Neuron (in vitro differentiated cells): ENCODE results near the gene GPR89B.
"Not testable (repeated sequence)": the region's sequence is repeated elsewhere in the genome, so short reads cannot be mapped to it uniquely, and the experiment has no call there.

Source experiments
- H2AFZ ChIP-seq: one replicate; pipeline ENCODE4 v1.6.1; 2013; ENCODE audit warnings: low read depth, mild to moderate bottlenecking, inconsistent platforms, low read length, moderate library complexity
- H3K27me3 ChIP-seq: one replicate; pipeline ENCODE4 v1.6.1; 2013; ENCODE audit warnings: low read length; ENCODE audit not compliant: insufficient read depth
- H3K36me3 ChIP-seq: one replicate; pipeline ENCODE4 v1.6.1; 2013; ENCODE audit warnings: low read length; ENCODE audit not compliant: insufficient read depth
- H3K4me1 ChIP-seq: one replicate; pipeline ENCODE4 v1.6.1; 2013; ENCODE audit warnings: low read length; ENCODE audit not compliant: insufficient read depth
- H3K4me3 ChIP-seq: 2 replicates; pipeline ENCODE4 v1.5.1; 2013; ENCODE audit warnings: mild to moderate bottlenecking, low read length, moderate library complexity
- H3K9me3 ChIP-seq: one replicate; pipeline ENCODE4 v1.6.1; 2013; ENCODE audit warnings: low read length

Gene GPR89B

GRCh38 chr1:147907786-147908509, 20.3 kb upstream of the GPR89B start:
- Histone ChIP-seq H2AFZ (no peak overlapping the region), H3K4me3 (no peak overlapping the region)

GRCh38 chr1:147912553-147912952, 15.7 kb upstream of the GPR89B start:
- H3K27me3 ChIP-seq = no peaks in the 10 kb centered on the region
- no peak overlapping the region for H2AFZ ChIP-seq
- H3K4me3 ChIP-seq = no peak overlapping the region
- peaks cover 8% of the 10 kb centered on the region for H3K4me1 ChIP-seq
- H3K36me3 ChIP-seq = no peaks in the 10 kb centered on the region
- no peaks in the 10 kb centered on the region for H3K9me3 ChIP-seq

More at GRCh38 chr1:147907786-147908509, 20.3 kb upstream of the GPR89B start:
- Histone ChIP-seq H3K9me3 (no peaks in the 10 kb centered on the region), H3K27me3 (no peaks in the 10 kb centered on the region), H3K36me3 (no peaks in the 10 kb centered on the region), H3K4me1 (peaks cover 3% of the 10 kb centered on the region)

DNA sequence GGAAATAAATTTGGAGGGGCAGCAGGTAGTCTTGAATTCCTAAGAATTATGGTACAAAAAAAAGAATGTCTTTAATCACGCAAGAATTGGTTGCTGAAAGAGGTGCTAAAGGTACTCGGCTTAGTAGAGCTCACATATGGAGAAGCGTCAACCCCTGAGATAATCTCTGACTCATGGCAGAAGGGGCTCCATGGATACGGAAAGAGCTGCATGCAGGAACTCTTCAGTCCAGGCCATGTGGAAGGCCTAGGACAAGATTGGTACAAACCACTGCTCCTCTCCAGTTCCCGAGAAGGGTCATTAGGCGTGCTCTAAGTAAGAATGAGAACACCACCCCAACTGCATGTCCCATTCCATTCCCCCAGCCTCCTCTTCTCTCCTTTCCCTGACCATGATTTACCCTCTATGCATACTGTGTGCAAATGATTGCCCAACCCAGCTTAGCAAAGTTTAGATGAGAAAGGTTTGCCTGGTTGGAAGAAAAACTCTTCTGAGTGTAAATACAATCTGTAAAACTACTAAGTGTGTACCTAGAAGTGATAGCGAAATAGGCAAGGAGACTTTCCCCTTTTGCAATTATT, 14.8 kb upstream of the GPR89B start:
- Histone ChIP-seq H3K36me3 (no peaks in the 10 kb centered on the region), H3K4me1 (peaks cover 8% of the 10 kb centered on the region), H3K4me3 (no peak overlapping the region), H3K27me3 (no peaks in the 10 kb centered on the region), H3K9me3 (no peaks in the 10 kb centered on the region), H2AFZ (no peak overlapping the region)

DNA sequence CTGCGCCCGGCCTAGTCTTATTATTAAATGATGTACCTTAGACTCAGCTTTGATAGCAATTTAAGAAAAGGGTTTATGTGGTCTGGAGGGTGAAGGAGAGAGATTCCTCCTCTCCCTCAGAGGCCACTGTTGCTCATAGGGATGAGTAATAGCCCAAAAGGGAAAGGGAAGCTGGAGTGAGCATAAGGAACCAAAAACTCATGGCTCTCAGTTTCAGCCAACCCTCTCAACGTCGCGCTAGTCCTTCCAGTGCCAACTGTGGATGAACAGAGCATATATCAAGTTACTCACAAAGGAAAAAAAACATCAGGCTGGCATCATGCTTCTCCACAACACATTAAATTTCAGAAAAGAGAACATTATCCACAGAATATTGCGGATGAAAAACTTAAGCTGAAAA, 8.3 kb upstream of the GPR89B start:
- Histone ChIP-seq H3K36me3 (no peaks in the 10 kb centered on the region), H3K27me3 (no peaks in the 10 kb centered on the region), H3K4me3 (no peak overlapping the region), H2AFZ (no peak overlapping the region), H3K4me1 (peaks cover 8% of the 10 kb centered on the region), H3K9me3 (no peaks in the 10 kb centered on the region)

- Histone ChIP-seq H3K4me3 (no peak overlapping the region), H3K36me3 (no peaks in the 10 kb centered on the region), H2AFZ (no peak overlapping the region), H3K9me3 (no peaks in the 10 kb centered on the region), H3K4me1 (peaks cover 4% of the 10 kb centered on the region), H3K27me3 (no peaks in the 10 kb centered on the region)
Measured at GRCh38 chr1:147924813-147925212, 3.4 kb upstream of the GPR89B start.

- not testable (repeated sequence) for H3K27me3 ChIP-seq, H3K9me3 ChIP-seq, H3K4me3 ChIP-seq, H3K4me1 ChIP-seq, H3K36me3 ChIP-seq, H2AFZ ChIP-seq
Measured at GRCh38 chr1:147927215-147927614, 1.0 kb upstream of the GPR89B start.

DNA sequence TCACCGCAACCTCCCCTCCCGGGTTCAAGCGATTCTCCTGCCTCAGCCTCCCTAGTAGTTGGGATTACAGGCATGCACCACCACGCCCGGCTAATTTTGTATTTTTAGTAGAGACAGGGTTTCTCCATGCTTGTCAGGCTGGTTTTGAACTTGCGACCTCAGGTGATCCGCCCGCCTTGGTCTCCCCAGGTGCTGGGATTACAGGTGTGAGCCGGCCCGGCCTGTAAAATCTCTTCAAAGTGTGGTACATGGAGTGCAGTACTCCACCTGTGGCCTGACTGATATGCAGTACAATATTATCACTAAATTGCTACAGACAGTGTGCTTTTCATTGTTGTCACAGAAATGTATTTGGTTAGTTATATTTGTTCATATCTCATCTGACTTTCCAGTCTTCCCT, 531 bp upstream of the GPR89B start:
- not testable (repeated sequence) for H3K4me3 ChIP-seq, H3K9me3 ChIP-seq, H3K27me3 ChIP-seq, H2AFZ ChIP-seq, H3K4me1 ChIP-seq, H3K36me3 ChIP-seq

GRCh38 chr1:147931137-147931536, 2.9 kb downstream of the GPR89B start:
- H3K4me3 ChIP-seq, H3K36me3 ChIP-seq, H3K9me3 ChIP-seq, H3K27me3 ChIP-seq, H2AFZ ChIP-seq, H3K4me1 ChIP-seq: not testable (repeated sequence)

- H3K27me3 ChIP-seq, H3K4me1 ChIP-seq, H2AFZ ChIP-seq, H3K9me3 ChIP-seq, H3K4me3 ChIP-seq, H3K36me3 ChIP-seq: not testable (repeated sequence)
Measured at GRCh38 chr1:147935296-147935695, 7.1 kb downstream of the GPR89B start.

GRCh38 chr1:147940456-147940855, 12.2 kb downstream of the GPR89B start:
- H3K4me3 ChIP-seq, H3K4me1 ChIP-seq, H3K9me3 ChIP-seq, H3K27me3 ChIP-seq, H3K36me3 ChIP-seq, H2AFZ ChIP-seq: not testable (repeated sequence)

DNA sequence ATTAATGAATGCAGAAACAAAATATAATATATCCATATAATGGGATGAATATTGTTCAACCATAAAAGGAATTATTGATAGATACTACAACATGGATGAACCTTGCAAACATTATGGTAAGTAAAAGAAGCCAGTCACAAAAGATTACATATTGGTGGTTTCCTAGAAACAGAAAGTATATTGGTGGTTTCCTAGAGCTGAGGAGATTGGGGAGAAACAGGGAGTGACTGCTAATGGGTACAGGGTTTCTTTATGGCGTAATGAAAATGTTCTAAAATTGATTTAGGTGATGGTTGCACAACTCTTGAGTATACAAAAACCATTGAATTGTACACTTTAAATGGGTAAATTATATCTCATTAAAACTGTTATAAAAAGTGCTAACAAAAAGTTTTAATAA, 14.3 kb downstream of the GPR89B start:
- H3K4me1 ChIP-seq, H3K27me3 ChIP-seq, H2AFZ ChIP-seq, H3K36me3 ChIP-seq, H3K4me3 ChIP-seq, H3K9me3 ChIP-seq: not testable (repeated sequence)

- H3K4me1 ChIP-seq, H3K4me3 ChIP-seq, H3K36me3 ChIP-seq, H3K9me3 ChIP-seq, H3K27me3 ChIP-seq, H2AFZ ChIP-seq: not testable (repeated sequence)
Measured at GRCh38 chr1:147949517-147949916, 21.3 kb downstream of the GPR89B start.

- not testable (repeated sequence) for H3K9me3 ChIP-seq, H3K27me3 ChIP-seq, H3K4me1 ChIP-seq
Measured at GRCh38 chr1:147958906-147959305, 30.7 kb downstream of the GPR89B start.

DNA sequence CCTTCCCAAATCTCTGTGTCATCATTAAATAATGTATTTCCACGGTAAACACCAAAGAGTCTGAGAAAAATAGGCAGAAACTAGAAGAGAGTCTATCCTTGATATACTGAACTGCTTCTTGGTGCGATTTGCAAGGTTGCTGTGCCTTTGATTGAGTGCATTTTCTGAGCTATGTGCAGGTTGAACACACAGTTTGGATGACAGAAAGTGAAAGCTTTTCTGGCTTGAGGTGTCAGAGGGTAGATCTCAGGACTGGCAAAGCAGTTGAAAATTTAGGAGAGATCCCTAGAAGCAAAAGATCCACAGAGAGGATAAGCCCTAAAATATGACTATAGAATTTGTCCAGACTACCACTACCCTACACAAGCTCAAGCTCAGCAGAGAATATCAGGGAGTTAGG, 31.5 kb downstream of the GPR89B start:
- H3K27me3 ChIP-seq, H3K4me1 ChIP-seq, H3K36me3 ChIP-seq, H2AFZ ChIP-seq, H3K9me3 ChIP-seq, H3K4me3 ChIP-seq: not testable (repeated sequence)

More at GRCh38 chr1:147958906-147959305, 30.7 kb downstream of the GPR89B start:
- H2AFZ ChIP-seq, H3K36me3 ChIP-seq, H3K4me3 ChIP-seq: not testable (repeated sequence)
